H1 (cell line): ENCODE measurements around the gene MYL7. TPM values are rescaled to one million over a fixed set of nuclear protein-coding genes. Genes with fewer than 3 reads are reported as not detected.

ENCODE experiments used
- CTCF ChIA-PET: fragments of 300-600 bp; sonication (Branson Sonifier 250); formaldehyde crosslinking; loops from one replicate; lab custom pipeline; 2021; ENCODE audit not compliant: partially characterized antibody; lab: Charles Lee
- POLR2A ChIA-PET: fragments of 300-600 bp; sonication (Branson Sonifier 250); formaldehyde crosslinking; loops from one replicate; lab custom pipeline; 2021; ENCODE audit warnings: inconsistent platforms; ENCODE audit not compliant: partially characterized antibody; lab: Charles Lee
- DNase-seq, 2 experiments: peaks; one replicate each; pipeline versions ENCODE4 v3.0.0 to v3.0.0-alpha.2; 2010 to 2022; ENCODE audit warnings: low spot score in 2 of 2, low read depth in 1 of 2, mixed read lengths in 1 of 2
- FAIRE-seq: peaks from 2 replicates; lab custom pipeline; 2011; peaks lifted over from hg19 to GRCh38; lab: Jason Lieb, UNC
- H2AFZ ChIP-seq: 2 replicates; pipeline ENCODE4 v1.8.1; 2012; ENCODE audit warnings: low read length, inconsistent platforms
- H2AK5ac ChIP-seq: 2 replicates; pipeline ENCODE4 v1.6.1; 2013; ENCODE audit warnings: low read depth, low read length
- H2BK120ac ChIP-seq: replicated peaks from 2 replicates; pipeline ENCODE3; 2013; ENCODE audit warnings: low read depth, low read length, inconsistent platforms
- H2BK12ac ChIP-seq: 2 replicates; pipeline ENCODE4 v1.6.1; 2013; ENCODE audit warnings: low read depth, low read length
- H2BK15ac ChIP-seq: 2 replicates; pipeline ENCODE4 v1.6.1; 2013; ENCODE audit warnings: low read length
- H2BK20ac ChIP-seq: 2 replicates; pipeline ENCODE4 v1.6.1; 2013; ENCODE audit warnings: low read length
- H2BK5ac ChIP-seq: 2 replicates; pipeline ENCODE4 v1.6.1; 2013; ENCODE audit warnings: low read depth, low read length
- H3K14ac ChIP-seq: 2 replicates; pipeline ENCODE4 v1.6.1; 2013; ENCODE audit warnings: inconsistent platforms; ENCODE audit not compliant: insufficient read length
- H3K18ac ChIP-seq: 2 replicates; pipeline ENCODE4 v1.6.1; 2013; ENCODE audit warnings: low read length; ENCODE audit errors: extremely low read depth
- H3K23ac ChIP-seq: 2 replicates; pipeline ENCODE4 v1.6.1; 2013; ENCODE audit warnings: inconsistent platforms; ENCODE audit not compliant: insufficient read length
- H3K23me2 ChIP-seq: 2 replicates; pipeline ENCODE4 v1.6.1; 2013; ENCODE audit warnings: low read depth, low read length
- H3K27ac ChIP-seq: 2 replicates; pipeline ENCODE4 v1.6.1; 2011; ENCODE audit warnings: low read depth, low read length, inconsistent platforms
- H3K27me3 ChIP-seq, 4 experiments: replicated peaks in 1 of 4; 1 replicate in 1 of 4; 2 replicates in 3 of 4; pipeline versions ENCODE4 v1.6.1 to v1.8.1; 2011 to 2013; ENCODE audit warnings: low read length in 3 of 4, mild to moderate bottlenecking in 3 of 4, inconsistent platforms in 2 of 4, mixed read lengths in 2 of 4, moderate library complexity in 1 of 4; ENCODE audit not compliant: control insufficient read depth in 3 of 4, insufficient read depth in 3 of 4; ENCODE audit errors: extremely low read depth in 1 of 4
- H3K36me3 ChIP-seq, 4 experiments: 2 replicates each; pipeline versions ENCODE4 v1.6.1 to v1.8.1; 2011 to 2013; ENCODE audit warnings: mild to moderate bottlenecking in 4 of 4, low read length in 3 of 4, moderate library complexity in 2 of 4, control low read depth in 1 of 4, inconsistent platforms in 1 of 4; ENCODE audit not compliant: insufficient read depth in 4 of 4, control insufficient read depth in 2 of 4
- H3K4ac ChIP-seq: replicated peaks from 2 replicates; pipeline ENCODE3; 2013; ENCODE audit warnings: low read length, low read depth, mixed read lengths, inconsistent platforms; ENCODE audit not compliant: insufficient read length
- H3K4me1 ChIP-seq, 4 experiments: replicated peaks in 1 of 4; 1 replicate in 1 of 4; 2 replicates in 3 of 4; pipeline versions ENCODE4 v1.6.1 to v1.8.1; 2011 to 2013; ENCODE audit warnings: low read length in 3 of 4, inconsistent platforms in 2 of 4, mixed read lengths in 1 of 4; ENCODE audit not compliant: insufficient read depth in 4 of 4, control insufficient read depth in 3 of 4
- H3K4me2 ChIP-seq, 2 experiments: 2 replicates each; pipeline versions ENCODE4 v1.6.1 to v1.8.1; 2011 to 2013; ENCODE audit warnings: low read depth in 2 of 2, low read length in 2 of 2, control low read depth in 1 of 2, inconsistent platforms in 1 of 2, mild to moderate bottlenecking in 1 of 2; ENCODE audit not compliant: insufficient read depth in 1 of 2
- H3K4me3 ChIP-seq, 4 experiments: fragments of 200-600, 300-600 bp in 1 of 4; sonication (generic), shearing (Covaris generic), sonication (Bioruptor Twin) in 1 of 4; 2 replicates each; pipeline versions ENCODE4 v1.5.1 to v1.8.1; 2011 to 2016; ENCODE audit warnings: low read length in 4 of 4, low read depth in 3 of 4, control low read depth in 2 of 4, inconsistent platforms in 2 of 4, mild to moderate bottlenecking in 2 of 4, mixed read lengths in 1 of 4, moderate library complexity in 1 of 4; ENCODE audit not compliant: insufficient read depth in 2 of 4; ENCODE audit errors: extremely low read depth in 1 of 4
- H3K56ac ChIP-seq: replicated peaks from 2 replicates; pipeline ENCODE3; 2013; ENCODE audit warnings: low read depth, mild to moderate bottlenecking, mixed read lengths, low read length, inconsistent platforms; ENCODE audit not compliant: insufficient read length
- H3K79me1 ChIP-seq: 2 replicates; pipeline ENCODE4 v1.6.1; 2013; ENCODE audit warnings: low read depth, low read length, control low read depth
- H3K79me2 ChIP-seq, 2 experiments: 2 replicates each; pipeline versions ENCODE4 v1.6.1 to v1.8.1; 2012 to 2013; ENCODE audit warnings: low read length in 2 of 2, mild to moderate bottlenecking in 2 of 2, inconsistent platforms in 1 of 2; ENCODE audit not compliant: insufficient read depth in 2 of 2, control insufficient read depth in 1 of 2
- H3K9ac ChIP-seq, 4 experiments: replicated peaks in 1 of 4; 1 replicate in 1 of 4; 2 replicates in 3 of 4; pipeline versions ENCODE4 v1.6.1 to v1.8.1; 2011 to 2013; ENCODE audit warnings: low read depth in 3 of 4, low read length in 3 of 4, control low read depth in 2 of 4, mild to moderate bottlenecking in 2 of 4, moderate library complexity in 2 of 4, inconsistent platforms in 1 of 4; ENCODE audit errors: extremely low read depth in 1 of 4
- H3K9me3 ChIP-seq, 2 experiments: 2 replicates each; pipeline versions ENCODE4 v1.6.1 to v1.8.1; 2012 to 2013; ENCODE audit warnings: mild to moderate bottlenecking in 2 of 2, moderate library complexity in 2 of 2, control low read depth in 1 of 2, inconsistent platforms in 1 of 2, low read depth in 1 of 2, low read length in 1 of 2, mixed read lengths in 1 of 2; ENCODE audit not compliant: insufficient read depth in 2 of 2
- H4K20me1 ChIP-seq, 2 experiments: replicated peaks in 1 of 2; 2 replicates each; pipeline versions ENCODE3 to v1.8.1; 2011 to 2013; ENCODE audit warnings: inconsistent platforms in 2 of 2, low read length in 2 of 2, mild to moderate bottlenecking in 1 of 2; ENCODE audit not compliant: insufficient read depth in 2 of 2, control insufficient read depth in 1 of 2
- H4K5ac ChIP-seq: 2 replicates; pipeline ENCODE4 v1.6.1; 2013; ENCODE audit warnings: low read length, low read depth, mixed read lengths, inconsistent platforms; ENCODE audit not compliant: insufficient read length
- H4K8ac ChIP-seq: 2 replicates; pipeline ENCODE4 v1.8.0; 2013; ENCODE audit warnings: mild to moderate bottlenecking, moderate library complexity, low read length, inconsistent platforms; ENCODE audit not compliant: insufficient read depth; ENCODE audit errors: extremely low read depth
- H4K91ac ChIP-seq: replicated peaks from 2 replicates; pipeline ENCODE3; 2013; ENCODE audit warnings: low read length, mixed read lengths, inconsistent platforms; ENCODE audit not compliant: insufficient read length
- ASH2L ChIP-seq: fragments of 200-600, 300-600 bp; sonication (generic); IDR thresholded peaks from one replicate; pipeline ENCODE4 v1.7.1; 2017; ENCODE audit warnings: low read length
- HDAC2 ChIP-seq, 2 experiments: fragments of 300-600 bp in 1 of 2; sonication (generic) in 1 of 2; IDR thresholded peaks; 2 replicates each; pipeline ENCODE4 v1.6.1; 2011 to 2012; ENCODE audit warnings: low read depth in 2 of 2, low read length in 2 of 2, mild to moderate bottlenecking in 2 of 2, moderate library complexity in 2 of 2, borderline replicate concordance in 1 of 2, inconsistent platforms in 1 of 2
- POU5F1 ChIP-seq: IDR thresholded peaks from 2 replicates; pipeline ENCODE4 v1.6.1; 2011; ENCODE audit warnings: low read depth, mild to moderate bottlenecking, low read length, moderate library complexity
- RBBP5 ChIP-seq: IDR thresholded peaks from 2 replicates; pipeline ENCODE4 v1.7.1; 2012; ENCODE audit warnings: low read depth, mild to moderate bottlenecking, inconsistent platforms, low read length, moderate library complexity, borderline replicate concordance
- SIRT6 ChIP-seq: IDR thresholded peaks from one replicate; pipeline ENCODE4 v1.7.1; 2012; ENCODE audit warnings: low read length, inconsistent platforms
- SIX5 ChIP-seq: IDR thresholded peaks from 2 replicates; pipeline ENCODE4 v1.6.1; 2011; ENCODE audit warnings: mild to moderate bottlenecking, low read depth, low read length
- SP2 ChIP-seq: IDR thresholded peaks from 2 replicates; pipeline ENCODE4 v1.6.1; 2012; ENCODE audit warnings: mild to moderate bottlenecking, low read length, inconsistent platforms
- SUZ12 ChIP-seq: fragments of 200-600 bp; sonication (generic); IDR thresholded peaks from 2 replicates; pipeline ENCODE4 v1.6.1; 2012; ENCODE audit warnings: mild to moderate bottlenecking, inconsistent platforms, low read length, moderate library complexity, mixed read lengths
- TBP ChIP-seq: IDR thresholded peaks from 2 replicates; pipeline ENCODE4 v1.6.1; 2011; ENCODE audit warnings: low read depth, low read length, improper control_type of control experiment
- WGBS, 2 experiments: shearing (Covaris generic) in 1 of 2; methylation state at CpG; one replicate each; pipeline versions ENCODE4 v1.1.6 to v1.1.7; 2013 to 2015; ENCODE audit warnings: low lambda C conversion rate in 2 of 2, mixed read lengths in 2 of 2, inconsistent platforms in 1 of 2, low coverage in 1 of 2, missing lambda C conversion rate in 1 of 2; ENCODE audit not compliant: insufficient replicate concordance in 2 of 2, insufficient coverage in 1 of 2, insufficient read length in 1 of 2; ENCODE audit errors: extremely low coverage in 1 of 2, missing lambda C conversion rate in 1 of 2; 5-methylcytosine and 5-hydroxymethylcytosine counted together
- polyA plus RNA-seq, 7 experiments: library from polyadenylated mRNA; depleted of rRNA in 3 of 7; stranded (reverse) in 5 of 7; unstranded in 2 of 7; fragments of >200 nt in 5 of 7; fragments of 200-250 nt in 2 of 7; gene quantifications; 1 replicate in 5 of 7; 2 replicates in 1 of 7; 4 replicates in 1 of 7; pipeline versions ENCODE4 v1.2.1 to v1.2.3, GENCODE V29; 2011 to 2013; ENCODE audit warnings: missing spikeins in 2 of 7, mixed read lengths in 2 of 7
- total RNA-seq: library from RNA; stranded (reverse); fragmentation: NEBNext Ultra II Directional; extraction: Animal tissue kit (Norgen Biotek cat#: 25700); gene quantifications from 2 replicates; pipeline ENCODE4 v1.2.1, GENCODE V29; 2021

The MYL7 gene
- total and polyA plus RNA-seq, 2 of the 8 experiments (the other 6 are each of a cell fraction or from before 2014, with no cell fraction given): 3.3 to 3.4 TPM

DNA sequence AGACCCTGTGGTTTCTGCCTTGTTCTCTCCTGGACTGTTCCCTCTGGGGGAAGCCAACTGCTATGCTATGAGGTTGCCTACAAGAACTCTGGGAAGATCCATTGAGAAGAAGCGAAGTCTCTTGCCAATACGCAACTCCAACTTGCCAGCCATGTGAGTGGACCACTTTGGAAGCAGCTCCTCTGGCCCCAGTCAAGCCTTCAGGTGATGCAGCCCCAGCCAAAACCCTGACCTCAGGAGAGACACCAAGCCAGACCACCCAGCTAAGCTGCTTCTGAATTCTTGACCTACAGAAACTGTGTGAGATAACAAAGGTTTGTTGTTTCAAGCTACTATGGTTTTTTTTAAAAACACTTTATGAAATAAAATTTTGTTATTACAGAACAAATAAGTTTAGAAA, 20.2 kb upstream of the MYL7 start:
- Histone ChIP-seq H2BK5ac (no peak overlapping the region), H3K56ac (no peak overlapping the region), H3K27me3 (no peaks in the 10 kb centered on the region; a peak in 1 of 7 replicates), H3K4me1 (peaks cover 2 to 5% (median 4%) of the 10 kb centered on the region in 4 experiments; a peak in 5 of 7 replicates), H2BK20ac (no peak overlapping the region), H3K14ac (no peak overlapping the region), H2BK120ac (no peak overlapping the region), H3K9me3 (no peaks in the 10 kb centered on the region), H2AK5ac (no peak overlapping the region), H4K5ac (no peak overlapping the region), H3K4me3 (no peak overlapping the region), H2BK15ac (no peak overlapping the region), H4K8ac (no peak overlapping the region), H2BK12ac (no peak overlapping the region), H4K20me1 (no peaks in the 10 kb centered on the region), H3K18ac (no peak overlapping the region), H2AFZ (no peak overlapping the region), H4K91ac (no peak overlapping the region), H3K23ac (no peak overlapping the region), H3K36me3 (no peaks in the 10 kb centered on the region), H3K4ac (no peak overlapping the region), H3K4me2 (no peak overlapping the region), H3K79me2 (no peaks in the 10 kb centered on the region), H3K27ac (no peak overlapping the region), H3K23me2 (no peaks in the 10 kb centered on the region), H3K9ac (no peak overlapping the region), H3K79me1 (no peaks in the 10 kb centered on the region)
- TF ChIP-seq SUZ12 (no peak), HDAC2 (IDR thresholded peaks at IDR 0.05; ENCODE audit: borderline replicate concordance in 1 of 2, low read depth in 2 of 2, low read length in 2 of 2) (no peak), RBBP5 (no peak), SIX5 (no peak), TBP (no peak), ASH2L (no peak), SP2 (no peak), SIRT6 (no peak), POU5F1 (no peak)
- WGBS, 2 experiments: 100% methylated on average over 2 of the region's 2 CpGs; no CpG with 5 or more reads in 1 of the 2 experiments
- FAIRE-seq: no peak
- DNase-seq: no peak
- POLR2A ChIA-PET: no interaction called here
- CTCF ChIA-PET: interaction anchor here (2.0 kb wide), 1 partner anchor 17 kb away, joined by 4 read pairs; no protein-coding TSS in a partner anchor
